22Rv1 (cell line): ENCODE data around the gene DLG1.

Experiments used
- H3K27ac ChIP-seq: fragments of 450-650 bp; 2 replicates; pipeline ENCODE4 v1.5.1; 2017
- CTCF ChIP-seq: fragments of 450-650 bp; IDR thresholded peaks from 2 replicates; pipeline ENCODE4 v1.5.1; 2017; ENCODE audit warnings: mild to moderate bottlenecking
- ZFX ChIP-seq: fragments of 450-650 bp; IDR thresholded peaks from 2 replicates; pipeline ENCODE4 v1.6.1; 2017; ENCODE audit warnings: antibody characterized with exemption, borderline replicate concordance

Gene DLG1

GRCh38 chr3:197003461-197004385 is 294.7 kb downstream of the DLG1 start:
- peak overlapping the region; percentile 76 for H3K27ac ChIP-seq
- TF ChIP-seq CTCF: no peak
- no peak for TF ChIP-seq ZFX

- peak overlapping the region; percentile 76 for H3K27ac ChIP-seq
- no peak for TF ChIP-seq ZFX
- TF ChIP-seq CTCF: peak; percentile 97
Observed at GRCh38 chr3:197002701-197003454, 295.5 kb downstream of the DLG1 start.

GRCh38 chr3:197001972-197002700 is 296.3 kb downstream of the DLG1 start:
- peak overlapping the region; percentile 76 for H3K27ac ChIP-seq
- TF ChIP-seq ZFX (no peak), CTCF (no peak)

- TF ChIP-seq CTCF (no peak), ZFX (no peak)
- H3K27ac ChIP-seq: no peak overlapping the region
Observed at GRCh38 chr3:197001106-197001971, 297.1 kb downstream of the DLG1 start.

GRCh38 chr3:197000211-197000610 is 298.2 kb downstream of the DLG1 start:
- TF ChIP-seq CTCF: no peak
- TF ChIP-seq ZFX: no peak
- H3K27ac ChIP-seq: no peak overlapping the region

- H3K27ac ChIP-seq: no peak overlapping the region
- no peak for TF ChIP-seq ZFX
Observed at GRCh38 chr3:196998966-196999760, 299.2 kb downstream of the DLG1 start.
